ENCODE results near the gene KATNB1.

KATNB1 gene

DNA sequence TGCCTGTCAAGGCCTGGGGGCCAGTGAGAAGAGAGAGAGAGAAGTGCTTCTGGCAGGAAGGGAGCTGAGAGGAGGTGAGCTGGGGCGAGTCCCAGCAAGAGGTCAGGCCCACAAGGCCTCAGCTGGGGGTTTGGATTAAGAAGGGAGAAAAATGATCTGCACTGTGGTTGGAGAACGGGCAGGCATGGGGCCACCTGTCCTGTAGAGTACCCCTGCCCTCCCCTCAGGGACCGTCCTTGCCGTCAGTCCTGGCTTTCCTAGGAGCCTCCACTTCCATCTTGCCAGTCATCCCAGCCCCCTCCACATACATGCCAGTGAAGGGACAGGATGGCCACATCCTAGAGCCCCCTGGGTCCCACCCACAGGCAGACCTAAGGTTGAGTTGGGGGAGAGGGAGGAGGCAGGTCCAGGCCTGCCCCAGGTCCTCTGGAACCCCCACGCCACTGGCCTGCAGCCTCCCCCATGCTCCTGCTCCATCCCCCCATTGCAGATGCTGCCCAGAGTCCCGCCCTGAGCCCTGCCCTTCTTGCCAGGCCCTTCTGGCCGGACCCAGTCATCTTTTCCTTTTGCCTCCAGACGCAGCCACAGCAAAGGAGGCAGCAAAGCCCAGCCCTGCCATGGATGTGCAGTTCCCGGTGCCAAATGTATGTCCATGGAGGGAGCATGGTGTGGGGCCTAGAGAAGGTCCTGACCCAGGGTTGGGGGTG, 18.9 kb downstream of the KATNB1 start:
- no peak overlapping the region for H3K4me3 ChIP-seq
- DNase-seq = no peak
- no peaks in the 10 kb centered on the region for H3K27me3 ChIP-seq
- intact Hi-C loops (cut with DNase I; ENCODE audit: low total_unique reads) = loop anchor here (5.0 to 10.0 kb wide), 2 partner anchors 108 to 240 kb away; no protein-coding TSS in a partner anchor
- H3K36me3 ChIP-seq = peaks cover 4 to 85% (median 37%) of the 10 kb centered on the region in 3 donors
- no peak overlapping the region for H3K27ac ChIP-seq
- peaks cover 0 to 6% (median 0%) of the 10 kb centered on the region in 4 donors for H3K4me1 ChIP-seq
- TF ChIP-seq, protein P1, sequence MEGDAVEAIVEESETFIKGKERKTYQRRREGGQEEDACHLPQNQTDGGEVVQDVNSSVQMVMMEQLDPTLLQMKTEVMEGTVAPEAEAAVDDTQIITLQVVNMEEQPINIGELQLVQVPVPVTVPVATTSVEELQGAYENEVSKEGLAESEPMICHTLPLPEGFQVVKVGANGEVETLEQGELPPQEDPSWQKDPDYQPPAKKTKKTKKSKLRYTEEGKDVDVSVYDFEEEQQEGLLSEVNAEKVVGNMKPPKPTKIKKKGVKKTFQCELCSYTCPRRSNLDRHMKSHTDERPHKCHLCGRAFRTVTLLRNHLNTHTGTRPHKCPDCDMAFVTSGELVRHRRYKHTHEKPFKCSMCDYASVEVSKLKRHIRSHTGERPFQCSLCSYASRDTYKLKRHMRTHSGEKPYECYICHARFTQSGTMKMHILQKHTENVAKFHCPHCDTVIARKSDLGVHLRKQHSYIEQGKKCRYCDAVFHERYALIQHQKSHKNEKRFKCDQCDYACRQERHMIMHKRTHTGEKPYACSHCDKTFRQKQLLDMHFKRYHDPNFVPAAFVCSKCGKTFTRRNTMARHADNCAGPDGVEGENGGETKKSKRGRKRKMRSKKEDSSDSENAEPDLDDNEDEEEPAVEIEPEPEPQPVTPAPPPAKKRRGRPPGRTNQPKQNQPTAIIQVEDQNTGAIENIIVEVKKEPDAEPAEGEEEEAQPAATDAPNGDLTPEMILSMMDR (IDR thresholded peaks at IDR 0.05) = no peak
- H3K9me3 ChIP-seq = no peaks in the 10 kb centered on the region

DNA sequence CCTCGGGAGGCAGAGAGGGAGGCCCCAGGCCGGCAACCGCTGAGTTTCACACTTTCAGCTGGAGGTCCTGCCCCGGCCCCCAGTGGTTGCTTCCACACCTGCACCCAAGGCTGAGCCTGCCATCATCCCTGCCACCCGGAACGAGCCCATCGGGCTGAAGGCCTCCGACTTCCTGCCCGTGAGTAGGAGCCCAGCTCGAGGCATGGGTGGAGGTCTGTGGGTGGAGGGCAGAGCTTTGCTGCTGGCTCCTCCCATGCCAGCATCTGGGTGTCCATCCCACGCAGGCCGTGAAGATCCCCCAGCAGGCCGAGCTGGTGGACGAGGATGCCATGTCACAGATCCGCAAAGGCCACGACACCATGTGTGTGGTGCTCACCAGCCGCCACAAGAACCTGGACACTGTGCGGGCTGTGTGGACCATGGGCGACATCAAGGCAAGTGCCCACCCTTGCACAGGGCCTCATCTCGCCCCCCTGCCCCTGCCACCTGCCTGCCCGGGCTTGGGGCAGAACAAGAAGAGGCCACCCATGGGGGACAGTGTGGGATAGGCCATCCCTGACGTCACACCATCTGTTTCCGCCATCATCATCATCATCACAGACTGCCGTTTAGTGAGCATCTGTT, 19.6 kb downstream of the KATNB1 start:
- no peak overlapping the region for H3K4me3 ChIP-seq
- no peak for DNase-seq
- H3K27ac ChIP-seq = no peak overlapping the region
- intact Hi-C loops (cut with DNase I; ENCODE audit: low total_unique reads) = loop anchor here (5.0 to 10.0 kb wide), 2 partner anchors 107 to 240 kb away; no protein-coding TSS in a partner anchor
- no peaks in the 10 kb centered on the region for H3K27me3 ChIP-seq
- TF ChIP-seq, protein P1 (IDR thresholded peaks at IDR 0.05) = no peak
- no peaks in the 10 kb centered on the region for H3K9me3 ChIP-seq
- H3K36me3 ChIP-seq = peaks cover 4 to 87% (median 43%) of the 10 kb centered on the region in 3 donors
- peaks cover 0 to 6% (median 2%) of the 10 kb centered on the region in 4 donors for H3K4me1 ChIP-seq

DNA sequence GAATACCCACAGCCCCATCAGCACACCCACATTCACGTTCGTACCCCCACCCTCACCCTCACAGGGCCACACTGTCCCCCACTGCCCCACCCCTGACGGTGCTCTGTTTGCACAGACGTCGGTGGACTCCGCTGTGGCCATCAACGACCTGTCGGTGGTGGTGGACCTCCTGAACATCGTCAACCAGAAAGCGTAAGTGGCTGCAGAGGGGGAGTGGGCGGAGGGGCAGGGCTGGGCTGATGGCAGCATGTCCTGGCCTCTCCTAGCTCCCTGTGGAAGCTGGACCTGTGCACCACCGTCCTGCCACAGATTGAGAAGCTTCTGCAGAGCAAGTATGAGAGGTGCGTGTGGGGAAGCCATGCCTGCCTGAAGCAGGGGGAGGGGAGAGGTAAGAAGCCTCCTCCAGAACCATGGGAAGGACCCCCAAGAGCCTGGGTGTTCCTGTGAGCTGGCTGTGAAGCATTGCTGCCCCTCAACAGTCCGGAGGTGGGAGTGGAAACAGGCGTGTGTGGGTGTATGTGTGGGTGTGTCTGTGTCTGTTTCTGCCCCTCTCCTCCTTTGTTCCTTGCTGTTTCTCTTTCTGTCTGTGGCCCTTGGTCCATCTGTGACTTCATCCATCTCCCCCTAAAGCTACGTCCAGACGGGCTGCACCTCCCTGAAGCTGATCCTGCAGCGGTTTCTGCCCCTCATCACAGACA, 20.3 kb downstream of the KATNB1 start:
- peaks cover 4 to 90% (median 47%) of the 10 kb centered on the region in 3 donors for H3K36me3 ChIP-seq
- no peaks in the 10 kb centered on the region for H3K9me3 ChIP-seq
- H3K27me3 ChIP-seq = no peaks in the 10 kb centered on the region
- H3K27ac ChIP-seq = no peak overlapping the region
- DNase-seq = no peak
- peaks cover 0 to 6% (median 2%) of the 10 kb centered on the region in 4 donors for H3K4me1 ChIP-seq
- intact Hi-C loops (cut with DNase I; ENCODE audit: low total_unique reads) = loop anchor here (5.0 to 10.0 kb wide), 2 partner anchors 106 to 239 kb away; no protein-coding TSS in a partner anchor
- no peak overlapping the region for H3K4me3 ChIP-seq
- TF ChIP-seq, protein P1 (IDR thresholded peaks at IDR 0.05) = no peak

GRCh38 chr16:57756424-57757325, 21.1 kb downstream of the KATNB1 start:
- DNase-seq = no peak
- H3K27ac ChIP-seq = no peak overlapping the region
- intact Hi-C loops (cut with DNase I; ENCODE audit: low total_unique reads) = loop anchor here (5.0 to 10.0 kb wide), 2 partner anchors 106 to 238 kb away; no protein-coding TSS in a partner anchor

More at GRCh38 chr16:57756424-57757325, 21.1 kb downstream of the KATNB1 start:
- peaks cover 0 to 6% (median 2%) of the 10 kb centered on the region in 4 donors for H3K4me1 ChIP-seq
- TF ChIP-seq, protein P1 (IDR thresholded peaks at IDR 0.05) = no peak
- no peak overlapping the region for H3K4me3 ChIP-seq
- H3K9me3 ChIP-seq = no peaks in the 10 kb centered on the region
- H3K36me3 ChIP-seq = peaks cover 0 to 90% (median 45%) of the 10 kb centered on the region in 3 donors
- no peaks in the 10 kb centered on the region for H3K27me3 ChIP-seq

Data from tibial artery (tissue), 4 donors.